GM23338 (cell line): Measurements from ENCODE around the gene ADCY1.

ENCODE experiments used
- CREB1 ChIP-seq: fragments of 250-450 bp; sonication (Bioruptor Pico); IDR thresholded peaks from 2 replicates; pipeline ENCODE4 v1.5.0; 2020; ENCODE audit warnings: low read depth, mild to moderate bottlenecking, moderate library complexity
- CTCF ChIP-seq, 2 experiments: fragments of 200-600 bp in 1 of 2; sonication (generic) in 1 of 2; conservative IDR thresholded peaks; 2 replicates each; pipeline versions ENCODE4 v1.5.1 to v1.6.1; 2016 to 2017; ENCODE audit warnings: antibody characterized with exemption in 2 of 2, low read depth in 2 of 2, mild to moderate bottlenecking in 2 of 2, moderate library complexity in 1 of 2
- EZH2 ChIP-seq: fragments of 200-600 bp; sonication (generic); IDR thresholded peaks from one replicate; pipeline ENCODE4 v1.8.0; 2017; ENCODE audit warnings: antibody characterized with exemption, mild to moderate bottlenecking, low read depth; ENCODE audit not compliant: unreplicated experiment
- EZH2phosphoT487 ChIP-seq: fragments of 200-600 bp; sonication (generic); IDR thresholded peaks from one replicate; pipeline ENCODE4 v1.8.1; 2018; ENCODE audit warnings: antibody characterized with exemption; ENCODE audit not compliant: unreplicated experiment
- JUNB ChIP-seq: IDR thresholded peaks from one replicate; pipeline ENCODE4 v1.6.1; 2016; ENCODE audit warnings: antibody characterized with exemption; ENCODE audit not compliant: unreplicated experiment
- POLR2AphosphoS5 ChIP-seq: IDR thresholded peaks from 2 replicates; pipeline ENCODE4 v1.6.1; 2016; ENCODE audit warnings: antibody characterized with exemption, low read depth
- REST ChIP-seq: IDR thresholded peaks from one replicate; pipeline ENCODE4 v1.6.1; 2018; ENCODE audit warnings: antibody characterized with exemption; ENCODE audit not compliant: unreplicated experiment

DNA sequence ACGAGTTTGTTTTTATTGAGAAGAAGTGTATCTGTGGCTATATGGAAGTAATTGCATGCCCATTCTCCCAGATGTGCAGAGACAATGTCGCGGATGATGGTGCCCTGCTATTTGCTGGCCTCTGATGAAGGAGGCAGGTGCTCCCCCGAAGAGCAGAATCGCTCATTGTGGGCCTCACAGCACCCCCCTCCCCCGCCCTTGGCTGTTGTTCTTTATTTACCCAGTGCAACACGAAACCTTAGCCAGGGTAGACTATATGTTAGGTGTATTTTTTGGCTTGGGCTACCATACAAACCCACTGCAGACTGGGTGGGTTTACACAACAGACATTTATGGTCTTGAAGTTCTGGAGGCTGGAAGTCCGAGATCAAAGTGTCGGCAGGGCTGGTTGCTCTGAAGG, 3.4 kb upstream of the ADCY1 start:
- no peak for TF ChIP-seq CTCF (conservative IDR thresholded peaks at IDR 0.05; ENCODE audit: low read depth in 2 of 2)
- TF ChIP-seq POLR2AphosphoS5: no peak
- TF ChIP-seq REST: no peak
- no peak for TF ChIP-seq EZH2
- TF ChIP-seq JUNB: no peak
- no peak for TF ChIP-seq EZH2phosphoT487
- TF ChIP-seq CREB1: no peak
